KBM-7 (cell line): ENCODE data around the gene VTA1.
"Not testable (repeated sequence)": the region's sequence is repeated elsewhere in the genome, so short reads cannot be mapped to it uniquely, and the experiment has no call there.

ENCODE experiments used
- DNase-seq: peaks from one replicate; pipeline ENCODE4 v3.0.0-alpha.2; 2015
- in situ Hi-C: fragments of 300-500 bp; cut with MboI; formaldehyde crosslinking; loops from 2 replicates; pipeline ENCODE4 v1.14.3; 2020; ENCODE audit warnings: low sequenced_read_pairs, low pct_unique_long_range_greater_than_20kb, mixed read lengths

Gene VTA1

GRCh38 chr6:142165227-142165626 lies 18.2 kb downstream of the VTA1 start:
- DNase-seq: no peak
- in situ Hi-C loops: no loop called here

DNA sequence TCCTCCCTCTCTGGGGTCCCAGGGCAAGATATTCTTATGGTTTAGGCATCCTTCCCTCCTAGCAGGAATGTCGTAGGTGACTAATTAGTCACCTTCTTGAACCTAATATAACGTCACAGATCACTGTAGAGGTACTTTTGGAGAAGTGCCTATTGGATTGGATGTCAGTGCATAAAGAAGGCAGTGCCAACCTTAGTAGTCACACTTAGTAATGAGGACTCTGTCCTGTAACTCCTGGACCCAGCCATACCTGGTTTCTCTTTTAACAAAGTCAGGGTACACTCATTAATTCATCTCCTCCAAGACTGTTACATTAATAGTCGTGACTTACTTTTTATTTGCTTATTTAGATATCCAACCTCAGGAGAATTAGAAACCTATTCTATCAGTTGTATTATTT lies 20.0 kb downstream of the VTA1 start:
- no peak for DNase-seq
- in situ Hi-C loops: no loop called here

- in situ Hi-C loops: no loop called here
- DNase-seq: no peak
Measured at GRCh38 chr6:142167486-142167885, 20.4 kb downstream of the VTA1 start.

DNA sequence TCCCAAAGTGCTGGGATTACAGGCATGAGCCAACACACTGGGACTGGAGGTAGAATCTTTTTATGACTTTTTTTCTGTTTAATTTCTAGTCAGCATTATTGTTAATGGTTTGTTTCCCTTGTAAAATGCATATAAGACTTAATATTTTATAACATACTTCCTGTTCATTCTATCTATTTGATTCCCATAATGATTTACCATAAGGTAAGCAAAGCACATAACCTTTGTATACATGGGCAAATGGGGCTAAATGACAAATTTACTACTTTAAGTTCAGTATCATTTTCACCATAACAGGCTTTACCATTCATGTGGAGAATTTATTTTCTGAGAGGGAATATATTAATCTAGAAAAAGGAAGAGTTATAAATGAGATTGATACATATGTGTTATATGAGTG lies 24.3 kb downstream of the VTA1 start:
- in situ Hi-C loops: no loop called here
- DNase-seq: no peak

- in situ Hi-C loops: no loop called here
- no peak for DNase-seq
Measured at GRCh38 chr6:142172758-142173157, 25.7 kb downstream of the VTA1 start.

- in situ Hi-C loops: no loop called here
- DNase-seq: no peak
Measured at GRCh38 chr6:142173980-142174379, 26.9 kb downstream of the VTA1 start.

- DNase-seq: no peak
- in situ Hi-C loops: no loop called here
Measured at GRCh38 chr6:142174703-142175102, 27.6 kb downstream of the VTA1 start.

- DNase-seq: no peak
- in situ Hi-C loops: no loop called here
Measured at GRCh38 chr6:142178129-142178528, 31.1 kb downstream of the VTA1 start.

DNA sequence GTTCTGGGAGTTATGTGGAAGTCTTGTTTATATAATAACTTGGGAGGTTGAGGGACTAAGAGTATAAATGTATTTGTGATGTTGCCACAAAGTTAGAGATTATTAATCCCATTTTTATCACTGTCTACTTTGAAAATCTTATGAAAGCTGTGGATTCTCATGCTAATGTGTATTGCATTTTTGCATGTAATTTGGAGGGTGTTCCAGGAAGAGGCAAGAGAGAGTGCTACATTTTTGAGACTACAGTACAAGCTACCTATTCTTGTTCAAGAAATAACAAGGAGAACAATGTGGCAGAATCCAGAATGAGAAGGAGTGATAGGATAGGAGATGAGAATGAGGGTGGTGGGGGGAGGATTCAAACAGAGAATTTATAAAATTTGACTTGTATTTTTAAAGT lies 34.9 kb downstream of the VTA1 start:
- in situ Hi-C loops: no loop called here
- no peak for DNase-seq

- no peak for DNase-seq
- in situ Hi-C loops: no loop called here
Measured at GRCh38 chr6:142183351-142183750, 36.3 kb downstream of the VTA1 start.

DNA sequence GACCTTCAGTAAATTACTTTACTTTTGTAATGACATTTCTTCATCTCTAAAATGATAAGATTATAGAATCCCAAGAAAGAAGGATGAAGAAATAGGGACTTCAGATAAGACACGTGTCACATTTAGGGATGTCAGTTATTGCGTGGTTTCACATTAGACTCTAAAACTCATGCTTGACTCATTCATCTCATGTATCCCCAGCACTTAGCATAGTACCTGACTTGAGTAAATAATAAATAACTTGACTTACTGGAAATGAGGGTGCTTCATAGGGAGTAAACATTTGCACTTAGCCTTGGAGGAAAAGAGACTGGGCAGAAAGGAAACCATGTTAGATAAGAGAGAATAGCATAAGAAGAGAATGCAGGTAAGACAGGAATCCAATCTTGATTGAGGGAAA lies 37.2 kb downstream of the VTA1 start:
- in situ Hi-C loops: no loop called here
- DNase-seq: no peak

GRCh38 chr6:142185641-142186040 lies 38.6 kb downstream of the VTA1 start:
- in situ Hi-C loops: no loop called here
- DNase-seq: no peak

- no peak for DNase-seq
- in situ Hi-C loops: no loop called here
Measured at GRCh38 chr6:142187209-142187608, 40.1 kb downstream of the VTA1 start.

DNA sequence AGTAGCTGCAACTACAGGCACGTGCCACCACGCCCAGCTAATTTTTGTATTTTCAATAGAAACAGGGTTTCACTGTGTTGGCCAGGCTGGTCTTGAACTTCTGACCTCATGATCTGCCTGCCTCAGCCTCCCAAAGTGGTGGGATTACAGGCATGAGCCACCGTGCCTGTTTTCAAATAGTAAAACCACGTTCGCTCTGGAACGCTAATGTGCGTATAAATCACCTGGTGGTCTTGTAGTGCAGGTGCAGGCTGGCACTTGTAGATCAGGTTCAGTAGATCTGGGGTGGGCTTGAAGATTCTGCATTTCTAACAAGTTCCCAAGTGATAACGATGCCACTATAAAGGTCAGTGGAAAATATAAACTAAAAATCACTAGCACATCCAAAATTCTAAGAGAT lies 41.3 kb downstream of the VTA1 start:
- DNase-seq, in situ Hi-C loops: not testable (repeated sequence)

DNA sequence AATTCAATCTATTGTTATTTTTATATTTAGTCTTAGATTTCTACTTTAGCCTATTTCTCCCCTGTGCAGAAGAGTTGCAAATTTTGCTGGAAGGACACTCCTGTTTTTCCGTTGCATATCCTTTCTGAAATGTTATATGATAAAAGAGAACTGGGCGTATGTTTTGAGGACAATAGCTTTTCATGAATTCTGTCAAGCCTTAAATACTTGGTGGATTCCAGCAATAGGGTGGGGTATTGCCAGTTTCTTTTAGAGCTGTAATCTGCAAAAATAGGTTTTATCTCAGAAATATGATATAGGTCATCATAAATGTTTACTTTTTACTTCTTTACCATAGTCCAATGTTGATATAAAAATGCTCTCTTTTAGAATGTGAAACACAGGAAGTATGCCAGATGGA lies 42.0 kb downstream of the VTA1 start:
- no peak for DNase-seq
- in situ Hi-C loops: no loop called here

GRCh38 chr6:142192343-142192742 lies 45.3 kb downstream of the VTA1 start:
- in situ Hi-C loops: no loop called here
- no peak for DNase-seq

DNA sequence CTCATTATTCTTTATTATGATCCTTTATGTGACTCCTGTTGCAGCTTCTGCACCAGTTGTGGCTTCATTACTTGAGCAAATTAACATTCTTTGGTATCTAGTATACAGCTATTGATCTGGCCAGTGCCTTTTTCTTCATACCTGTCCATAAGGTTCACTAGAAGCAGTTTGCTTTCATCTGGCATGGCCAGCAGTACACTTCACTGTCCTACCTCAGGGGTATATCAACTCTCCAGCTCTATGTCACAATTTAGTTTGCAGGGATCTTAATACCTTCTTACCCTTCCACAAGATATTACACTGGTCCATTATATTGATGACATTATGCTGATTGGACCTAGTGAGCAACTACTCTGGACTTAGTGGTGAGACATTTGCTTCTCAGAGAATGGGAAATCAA lies 46.6 kb downstream of the VTA1 start:
- DNase-seq: no peak
- in situ Hi-C loops: no loop called here

- DNase-seq: no peak
- in situ Hi-C loops: no loop called here
Measured at GRCh38 chr6:142195862-142196541, 48.9 kb downstream of the VTA1 start.

GRCh38 chr6:142200846-142201628 lies 54.0 kb downstream of the VTA1 start:
- in situ Hi-C loops: no loop called here
- no peak for DNase-seq

DNA sequence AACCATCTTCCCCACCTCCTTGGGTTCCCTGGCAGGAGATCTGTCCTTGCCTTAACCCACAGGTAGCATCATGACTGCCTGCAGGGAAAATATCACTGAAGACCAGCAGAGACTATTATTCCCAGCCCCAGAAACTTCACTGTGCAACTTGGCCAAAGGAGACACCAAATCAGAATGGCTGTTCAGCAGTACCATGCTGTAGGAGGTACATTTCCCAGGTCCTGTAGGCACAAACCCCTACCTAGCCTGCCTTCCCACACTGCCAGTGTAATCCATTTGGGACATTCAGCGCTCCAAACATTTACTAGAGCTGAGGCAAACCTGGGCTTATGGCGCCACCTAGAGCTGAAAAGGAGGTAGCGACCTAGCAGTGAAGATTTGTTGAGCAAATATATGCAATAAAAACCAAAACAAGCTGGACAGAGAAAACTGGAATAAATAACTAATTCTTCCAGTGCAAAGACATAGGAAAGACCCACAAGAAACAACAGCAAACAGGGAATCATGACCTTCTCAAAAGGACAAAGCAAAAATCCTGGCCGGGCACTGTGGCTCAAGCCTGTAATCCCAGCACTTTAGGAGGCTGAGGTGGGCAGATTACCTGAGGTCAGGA lies 60.3 kb downstream of the VTA1 start:
- in situ Hi-C loops: no loop called here
- peak; percentile 51 for DNase-seq
